Glomerular visceral epithelial cell (primary cell): Measurements from ENCODE around the gene MYRF.

Source experiments
- DNase-seq: peaks from one replicate; pipeline ENCODE4 v3.0.0-alpha.2; 2016; ENCODE audit errors: extremely low spot score

MYRF gene

DNA sequence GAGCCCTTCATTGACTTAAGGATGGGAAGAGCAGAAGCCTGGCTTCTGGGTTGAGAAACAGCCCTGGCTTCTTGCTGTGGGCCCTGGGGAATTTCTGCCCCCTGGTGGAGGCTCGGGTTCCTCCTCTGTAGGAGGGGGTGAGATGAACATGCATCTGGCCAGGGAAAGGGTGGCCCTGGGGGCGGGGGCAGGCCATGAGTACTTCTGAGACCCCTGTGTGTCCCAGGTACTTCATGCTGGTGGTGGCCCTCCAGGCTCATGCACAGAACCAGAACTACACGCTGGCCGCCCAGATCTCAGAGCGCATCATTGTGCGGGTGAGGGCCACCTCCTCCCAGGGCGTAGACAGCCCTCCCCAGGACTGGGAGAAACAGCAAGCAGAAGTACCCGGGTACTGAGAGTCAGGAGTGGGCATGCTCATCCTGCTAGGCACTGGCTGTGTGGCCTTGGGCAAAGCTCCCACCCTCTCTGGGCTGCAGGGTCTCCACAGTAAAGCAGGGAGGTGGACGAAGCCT lies 24.2 kb downstream of the MYRF start:
- peak; percentile 70 for DNase-seq

DNA sequence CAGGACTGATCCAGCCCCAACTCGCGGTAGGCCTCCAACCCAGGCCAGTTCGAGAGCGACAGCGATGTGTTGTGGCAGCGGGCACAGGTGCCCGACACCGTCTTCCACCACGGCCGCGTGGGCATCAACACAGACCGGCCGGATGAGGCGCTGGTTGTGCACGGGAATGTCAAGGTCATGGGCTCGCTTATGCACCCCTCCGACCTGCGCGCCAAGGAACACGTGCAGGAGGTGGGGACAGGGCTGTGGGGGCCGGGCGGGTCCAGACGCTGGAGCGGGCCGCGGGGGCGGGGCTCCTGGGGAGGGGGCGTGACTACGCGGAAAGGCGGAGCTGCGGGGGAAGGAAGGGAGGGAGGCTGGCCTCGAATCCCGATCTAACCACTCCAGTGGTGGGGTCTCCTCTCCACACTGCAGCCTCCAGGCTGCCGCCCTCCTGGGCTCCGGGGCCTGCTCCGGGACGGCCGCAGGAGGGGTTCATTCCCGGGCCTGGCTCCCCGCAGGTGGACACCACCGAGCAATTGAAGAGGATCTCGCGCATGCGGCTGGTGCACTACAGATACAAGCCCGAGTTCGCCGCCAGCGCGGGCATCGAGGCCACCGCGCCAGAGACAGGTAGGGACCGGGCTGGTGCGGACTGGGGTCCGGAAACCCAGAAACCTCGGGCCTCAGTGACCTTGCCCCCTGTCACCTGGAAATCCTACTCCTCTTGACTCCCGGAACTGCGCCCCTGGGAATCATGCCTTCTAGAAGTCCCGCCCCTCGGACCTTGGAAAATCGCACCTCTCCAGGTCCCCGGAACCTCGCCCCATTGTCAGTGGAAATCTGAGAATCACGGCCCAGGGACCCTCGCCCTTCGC lies 25.0 kb downstream of the MYRF start:
- DNase-seq = no peak

DNA sequence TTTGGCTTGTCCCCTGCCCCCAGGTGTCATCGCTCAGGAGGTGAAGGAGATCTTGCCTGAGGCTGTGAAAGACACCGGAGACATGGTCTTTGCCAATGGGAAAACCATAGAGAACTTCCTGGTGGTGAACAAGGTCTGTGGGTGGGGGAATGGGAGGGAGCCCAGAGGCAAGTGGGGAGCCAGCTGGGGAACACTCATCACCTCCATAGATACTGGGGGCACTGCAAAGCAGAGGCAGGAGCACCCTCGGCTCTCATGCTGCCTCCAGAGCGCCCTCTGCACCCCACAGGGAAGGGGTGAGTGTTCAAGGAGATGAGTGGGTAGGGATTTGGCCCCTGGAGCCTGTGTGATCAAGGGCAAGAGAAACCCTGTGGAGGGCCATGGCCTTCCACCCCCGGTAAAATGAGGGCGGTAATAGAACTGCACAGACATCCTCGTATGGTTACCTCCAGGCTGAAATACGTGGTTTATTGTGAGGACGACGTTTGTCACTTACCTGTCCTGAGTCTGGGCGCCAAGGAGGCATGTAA lies 26.0 kb downstream of the MYRF start:
- no peak for DNase-seq

DNA sequence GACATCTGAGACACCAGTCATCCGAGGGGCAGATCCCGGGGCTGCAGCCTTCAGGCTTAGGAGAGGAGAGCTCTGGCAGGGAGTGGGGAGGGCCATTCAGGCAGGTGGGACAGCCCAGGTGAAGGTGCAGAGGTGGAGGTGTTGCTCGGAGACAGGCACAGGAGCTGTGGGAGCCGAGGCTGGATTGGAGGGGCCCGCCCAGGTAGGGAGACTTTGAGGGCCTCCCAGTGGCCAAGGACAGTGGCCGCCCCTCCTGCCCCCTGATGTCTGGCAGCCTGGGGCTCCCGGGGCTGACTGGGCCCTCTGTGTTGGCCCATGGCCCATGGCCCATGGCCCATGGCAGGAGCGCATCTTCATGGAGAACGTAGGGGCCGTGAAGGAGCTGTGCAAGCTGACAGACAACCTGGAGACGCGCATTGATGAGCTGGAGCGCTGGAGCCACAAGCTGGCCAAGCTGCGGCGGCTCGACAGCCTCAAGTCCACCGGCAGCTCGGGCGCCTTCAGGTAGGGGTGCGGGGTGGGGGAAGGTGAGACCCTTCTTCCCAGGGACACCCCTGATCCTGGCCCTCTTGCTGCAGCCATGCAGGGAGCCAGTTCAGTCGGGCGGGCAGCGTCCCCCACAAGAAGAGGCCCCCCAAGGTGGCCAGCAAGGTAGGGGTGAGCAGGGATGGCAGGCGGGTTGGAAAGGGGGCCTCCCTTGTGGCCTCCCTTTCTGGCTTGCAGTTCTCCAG lies 26.6 kb downstream of the MYRF start:
- no peak for DNase-seq

DNA sequence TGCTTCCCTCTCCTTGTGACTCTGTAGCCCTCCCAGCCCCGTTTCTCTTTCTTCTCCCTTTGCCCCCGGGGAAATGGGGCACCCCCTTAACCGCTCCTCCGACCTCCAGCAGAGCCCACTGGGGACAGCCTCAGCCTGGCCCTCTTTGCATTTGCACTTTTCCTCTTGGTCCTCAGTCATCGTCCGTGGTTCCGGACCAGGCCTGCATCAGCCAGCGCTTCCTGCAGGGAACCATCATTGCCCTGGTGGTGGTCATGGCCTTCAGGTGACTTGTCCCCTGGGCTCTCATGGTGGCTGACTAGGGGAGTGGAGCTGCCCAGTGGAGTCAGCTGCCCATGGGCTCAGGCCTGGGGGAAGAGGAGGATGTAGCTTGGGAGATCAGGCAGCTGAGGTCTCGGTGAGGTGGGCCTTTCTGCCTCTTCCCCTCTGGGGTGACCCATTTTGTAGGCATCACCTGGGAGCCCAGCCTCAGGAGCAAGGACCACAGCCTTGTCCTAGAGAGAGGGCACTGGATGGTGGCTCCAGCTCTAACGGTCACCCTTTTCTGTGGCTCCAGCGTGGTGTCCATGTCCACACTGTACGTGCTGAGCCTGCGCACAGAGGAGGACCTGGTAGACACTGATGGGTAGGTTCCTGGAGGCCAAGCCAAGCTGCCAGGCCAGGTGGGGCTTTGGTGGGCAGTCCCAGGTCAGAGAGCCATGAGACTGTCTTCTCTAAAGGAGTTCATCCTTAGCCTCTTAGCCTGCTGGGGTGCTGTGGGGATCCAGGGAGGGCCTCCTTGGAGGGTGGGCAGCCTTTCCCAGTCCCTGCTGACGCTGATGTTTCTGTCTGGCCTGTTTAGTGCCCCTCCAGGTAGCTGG lies 27.5 kb downstream of the MYRF start:
- no peak for DNase-seq

DNA sequence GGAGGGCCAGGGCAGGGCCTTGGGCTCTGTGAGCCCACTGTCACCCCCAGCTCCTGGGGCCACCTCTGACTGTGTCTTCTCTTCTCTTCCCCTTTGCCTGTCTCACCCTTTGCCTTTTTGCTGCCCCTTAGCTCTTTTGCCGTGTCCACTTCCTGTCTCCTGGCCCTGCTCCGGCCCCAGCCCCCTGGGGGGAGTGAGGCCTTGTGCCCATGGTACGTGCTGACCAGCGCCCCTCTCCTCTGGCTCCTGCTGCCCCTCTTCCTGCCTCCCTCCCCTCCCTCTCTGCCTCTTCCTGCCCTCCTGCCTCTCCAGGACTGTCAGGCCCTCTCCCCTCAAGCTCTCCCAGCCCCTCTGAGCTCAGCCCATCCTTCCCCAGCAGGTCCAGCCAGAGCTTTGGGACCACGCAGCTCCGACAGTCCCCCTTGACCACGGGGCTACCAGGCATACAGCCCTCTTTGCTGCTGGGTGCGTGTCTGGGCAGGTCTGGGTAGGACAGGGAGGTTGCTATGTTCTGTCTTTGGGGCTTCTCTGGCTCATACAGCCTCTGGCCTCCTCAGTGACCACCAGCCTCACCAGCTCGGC lies 28.2 kb downstream of the MYRF start:
- DNase-seq = no peak

DNA sequence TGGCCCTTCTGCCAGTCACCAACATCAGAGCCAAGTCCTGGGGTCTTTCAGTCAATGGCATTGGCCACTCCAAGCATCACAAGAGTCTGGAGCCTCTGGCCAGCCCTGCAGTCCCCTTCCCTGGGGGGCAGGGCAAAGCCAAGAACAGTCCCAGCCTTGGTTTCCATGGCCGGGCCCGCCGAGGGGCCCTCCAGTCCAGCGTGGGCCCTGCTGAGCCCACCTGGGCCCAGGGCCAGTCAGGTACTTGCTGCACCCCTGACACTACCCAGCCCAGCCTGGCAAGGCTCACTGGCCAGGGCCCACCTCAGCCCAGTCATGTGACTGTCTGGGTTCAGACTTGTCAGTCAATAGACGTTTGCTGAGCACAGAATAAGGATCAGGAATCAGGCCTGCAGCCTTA lies 29.1 kb downstream of the MYRF start:
- DNase-seq = no peak

DNA sequence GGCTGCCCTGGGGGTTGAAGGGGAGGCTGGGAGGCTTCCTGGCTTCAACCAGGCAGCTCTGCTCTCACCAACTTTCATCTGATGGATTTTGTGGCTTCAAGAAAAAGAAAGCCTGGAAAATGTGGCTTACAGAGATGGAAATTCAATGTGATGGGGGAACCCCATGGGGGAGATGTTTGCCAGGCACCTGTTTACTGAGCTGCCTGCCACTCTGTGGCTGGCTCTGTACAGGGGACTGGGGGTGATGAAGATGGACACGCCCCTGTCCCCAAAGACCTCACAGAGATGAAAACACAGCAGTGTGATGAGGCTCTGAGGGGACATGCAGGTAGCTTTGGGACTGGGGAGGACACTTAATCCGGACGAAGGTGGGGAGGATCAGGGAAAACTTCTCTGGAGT lies 29.9 kb downstream of the MYRF start:
- no peak for DNase-seq

DNA sequence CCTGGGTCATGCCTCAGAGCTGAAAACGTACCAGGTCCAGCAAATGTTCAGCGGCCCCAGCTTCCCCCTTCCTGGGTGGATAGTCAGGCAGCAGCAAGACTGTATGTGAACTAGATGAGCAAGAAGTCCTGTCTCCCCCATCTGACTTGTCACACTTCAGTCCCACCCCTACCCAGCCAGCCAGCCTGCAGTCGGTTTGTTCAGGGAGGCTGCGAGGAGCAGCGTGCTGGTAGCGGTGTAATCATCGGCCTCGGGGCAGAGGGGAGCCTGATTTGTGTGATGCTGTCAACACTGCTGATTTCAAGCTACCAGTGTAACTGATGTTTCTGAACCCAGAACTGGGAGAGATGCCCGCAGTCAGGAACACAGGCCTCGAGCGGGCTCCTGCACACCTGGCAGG lies 30.4 kb downstream of the MYRF start:
- DNase-seq = no peak

DNA sequence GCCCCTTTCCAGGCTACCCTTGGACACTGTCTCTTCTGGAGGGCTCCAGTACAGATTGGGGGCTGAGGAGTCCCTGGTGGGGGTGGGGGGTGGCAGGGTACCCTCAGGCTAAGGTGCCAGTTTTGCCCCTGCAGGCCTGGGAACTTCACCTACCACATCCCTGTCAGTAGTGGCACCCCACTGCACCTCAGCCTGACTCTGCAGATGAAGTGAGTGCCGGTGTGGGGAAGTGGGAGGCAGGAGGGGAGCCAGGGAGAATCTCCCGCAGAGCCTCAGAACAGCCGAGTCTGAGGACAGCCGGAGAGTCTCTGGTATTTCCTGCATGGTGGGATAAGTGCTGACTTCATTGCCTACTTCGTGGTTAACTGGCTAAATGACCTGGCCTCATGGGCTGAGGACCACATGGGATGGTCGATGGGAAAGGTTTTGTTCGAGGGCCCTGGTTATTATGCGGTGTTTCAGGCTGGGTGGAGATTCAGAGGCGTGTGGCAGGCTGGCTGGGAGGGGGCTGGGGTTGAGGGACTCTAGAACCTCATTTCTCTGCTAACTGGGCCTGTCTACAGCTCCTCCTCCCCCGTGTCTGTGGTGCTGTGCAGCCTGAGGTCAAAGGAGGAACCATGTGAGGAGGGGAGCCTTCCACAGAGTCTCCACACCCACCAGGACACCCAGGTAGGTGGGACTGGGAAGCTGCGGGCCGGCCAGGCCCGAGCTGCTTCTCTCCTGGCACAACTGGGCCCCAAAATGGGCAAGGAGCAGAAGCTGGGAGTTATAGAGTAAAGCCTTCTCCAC lies 31.5 kb downstream of the MYRF start:
- DNase-seq = peak; percentile 52

DNA sequence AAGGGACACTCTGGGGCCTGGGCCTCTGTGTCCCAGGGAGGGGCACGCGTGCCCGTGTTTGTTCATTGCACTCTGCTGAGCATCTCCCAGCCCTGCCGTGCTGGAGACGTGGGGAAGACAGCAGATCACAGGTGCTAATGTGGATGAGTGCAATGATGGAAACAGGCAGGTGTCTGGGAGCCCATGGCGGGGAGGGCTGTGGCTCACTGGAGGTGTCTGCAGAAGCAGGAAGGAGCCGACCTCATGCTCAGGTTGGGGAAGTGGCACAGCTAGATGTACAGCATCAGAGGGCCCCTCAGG lies 32.0 kb downstream of the MYRF start:
- no peak for DNase-seq

DNA sequence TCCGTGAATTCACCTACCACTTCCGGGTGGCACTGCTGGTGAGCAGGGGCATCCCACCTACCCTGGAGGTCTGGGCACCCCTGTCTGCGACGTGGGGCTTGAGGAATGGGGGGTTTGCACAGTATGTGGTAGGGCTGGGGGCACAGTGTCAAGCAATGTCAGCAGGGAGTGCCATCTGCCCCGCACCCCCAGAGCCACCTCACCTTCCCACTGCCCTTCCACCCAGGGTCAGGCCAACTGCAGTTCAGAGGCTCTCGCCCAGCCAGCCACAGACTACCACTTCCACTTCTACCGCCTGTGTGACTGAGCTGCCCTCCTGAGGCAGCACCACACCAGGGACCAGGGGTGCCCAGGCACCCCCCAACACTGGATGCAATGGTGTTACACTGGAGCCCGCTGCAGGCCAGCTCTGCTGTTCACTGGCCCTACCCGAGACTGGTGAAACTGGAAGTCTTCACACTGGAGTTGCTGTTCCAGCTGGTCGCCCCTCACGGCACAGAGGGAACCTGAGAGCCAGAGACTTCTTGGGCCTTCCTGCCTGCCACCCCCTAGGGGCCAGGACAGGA lies 33.5 kb downstream of the MYRF start:
- peak; percentile 67 for DNase-seq

DNA sequence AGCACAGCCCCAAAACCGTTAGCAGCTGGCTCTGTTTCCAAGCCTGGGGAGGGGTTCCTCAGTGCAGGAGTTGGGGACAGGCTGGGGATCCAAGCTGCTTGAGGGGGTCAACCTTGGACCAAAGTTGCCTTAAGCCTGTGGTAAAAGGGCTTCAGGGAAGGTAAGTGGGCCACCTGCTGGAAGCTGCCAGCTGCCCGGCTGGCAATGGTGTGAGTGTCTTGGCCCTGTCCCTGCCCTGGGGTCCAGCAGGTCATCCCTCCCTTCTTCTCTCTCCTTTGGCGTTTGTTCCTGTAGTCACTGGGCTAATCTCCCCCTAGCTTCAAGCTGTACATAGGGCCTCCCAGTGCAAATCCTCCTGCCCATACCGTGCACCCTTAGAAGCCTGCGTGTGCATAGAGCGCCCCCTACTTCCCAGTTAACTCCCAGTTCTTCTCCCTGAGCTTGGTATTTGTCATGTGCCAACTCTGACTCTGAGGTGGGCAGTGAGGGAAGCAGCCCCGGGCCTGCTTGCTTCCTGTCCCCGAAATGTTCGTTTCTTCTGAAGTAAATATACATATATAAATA lies 35.6 kb downstream of the MYRF start:
- DNase-seq = peak; percentile 29

DNA sequence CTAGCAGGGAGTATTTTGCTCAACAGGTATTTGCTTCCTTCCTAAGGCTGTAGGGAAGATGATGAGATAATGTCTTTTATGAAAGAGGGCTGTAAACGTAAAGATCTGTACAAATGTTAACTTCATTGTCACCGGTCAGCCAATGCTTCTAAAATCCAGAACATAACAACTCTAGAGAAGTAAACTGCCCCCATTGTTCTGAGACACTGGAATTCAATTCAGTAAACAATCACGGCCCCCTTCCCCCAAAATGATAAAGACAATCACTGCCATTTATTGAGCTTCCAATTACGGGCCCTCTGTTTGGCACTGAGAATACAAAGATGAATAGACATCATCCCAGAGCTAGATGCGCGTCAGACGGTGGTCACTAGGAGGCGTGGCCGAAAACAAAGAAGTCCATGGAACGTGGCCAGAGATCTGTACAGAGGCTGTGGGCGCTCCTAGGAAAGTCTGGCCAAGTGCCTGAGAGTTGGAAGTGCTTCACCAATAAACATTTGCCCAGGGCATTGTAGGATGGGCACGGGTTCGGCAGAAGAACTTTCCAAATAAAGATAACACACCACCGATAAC lies 39.4 kb downstream of the MYRF start:
- peak; percentile 77 for DNase-seq

DNA sequence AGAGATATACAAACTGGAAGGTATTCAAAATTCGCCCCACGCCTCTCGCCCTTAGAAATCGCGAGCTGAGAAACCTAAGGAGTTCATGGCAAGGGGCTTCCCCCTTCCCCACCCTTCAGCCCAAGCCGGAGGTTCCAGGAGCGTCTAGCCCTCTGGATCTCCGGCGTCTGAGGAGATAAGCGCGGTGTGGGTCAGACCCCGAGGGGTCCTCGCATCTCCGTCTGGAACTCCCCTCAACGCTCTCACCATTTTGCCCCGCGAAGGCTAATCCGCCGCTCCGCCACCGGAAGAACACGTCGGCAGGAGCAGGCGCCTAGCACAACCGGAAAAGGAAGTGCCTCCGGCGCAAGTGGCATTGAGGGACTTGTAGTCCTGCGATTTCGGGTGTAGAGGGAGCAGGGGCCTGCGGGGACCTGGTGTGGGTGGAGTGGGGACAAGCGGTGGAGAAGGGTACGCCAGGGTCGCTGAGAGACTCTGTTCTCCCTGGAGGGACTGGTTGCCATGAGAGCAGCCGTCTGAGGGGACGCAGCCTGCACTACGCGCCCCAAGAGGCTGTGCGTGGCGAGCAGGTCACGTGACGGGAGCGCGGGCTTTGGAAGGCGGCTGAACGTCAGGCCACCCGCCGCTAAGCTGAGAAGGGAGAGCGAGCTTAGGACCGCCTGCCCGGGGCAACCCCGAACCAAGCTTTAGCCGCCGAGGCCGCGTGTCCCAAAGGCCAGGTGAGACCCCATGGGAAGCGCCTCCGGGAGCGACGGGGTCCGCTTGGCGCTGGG lies 40.1 kb downstream of the MYRF start, which contains the start of the genes FEN1 and TMEM258:
TSS of gene FEN1 (plus strand) at position 602 of the 773 bp plus-strand sequence. CDS start 2,451 bp downstream, outside the sequence.
TSS of gene TMEM258 (minus strand) at position 290 of the 773 bp plus-strand sequence. CDS start at position 249, 41 bp downstream.
- DNase-seq = peak; percentile 90

DNA sequence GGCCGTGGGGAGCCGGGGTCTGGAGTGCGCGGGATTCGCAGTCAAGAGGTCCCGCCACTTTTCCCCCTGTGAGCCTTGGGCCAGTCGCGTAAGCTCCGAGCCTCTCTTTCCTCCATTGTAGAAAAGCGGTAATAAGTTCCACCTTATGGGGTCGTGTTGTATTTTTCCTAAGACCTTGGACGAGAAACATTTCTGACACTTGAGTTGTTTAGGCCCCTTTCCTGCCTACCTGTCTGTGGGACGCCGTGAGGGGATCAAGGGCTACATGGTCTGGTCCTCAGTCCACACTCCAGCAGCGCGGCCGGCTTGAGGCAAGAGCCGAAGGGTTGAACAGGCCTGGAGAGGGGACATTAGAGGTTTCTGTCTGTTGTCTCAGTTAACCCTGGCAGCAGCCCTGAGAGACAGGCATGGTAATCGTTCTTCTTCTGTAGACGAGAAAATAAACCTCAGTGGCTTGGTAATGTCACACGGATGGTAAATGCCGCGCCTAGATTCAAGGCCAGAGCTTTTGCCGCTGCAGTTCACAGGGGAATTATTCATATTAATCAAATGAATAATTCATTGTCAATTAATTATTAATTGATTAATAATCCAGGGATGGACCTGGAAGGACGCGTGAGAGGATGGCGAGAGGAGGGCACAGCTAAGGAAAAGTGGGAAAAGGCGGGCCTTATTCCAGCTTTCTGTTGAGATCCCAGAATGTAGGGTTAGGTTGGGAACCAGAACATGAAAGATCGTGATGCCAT lies 40.8 kb downstream of the MYRF start:
- no peak for DNase-seq

DNA sequence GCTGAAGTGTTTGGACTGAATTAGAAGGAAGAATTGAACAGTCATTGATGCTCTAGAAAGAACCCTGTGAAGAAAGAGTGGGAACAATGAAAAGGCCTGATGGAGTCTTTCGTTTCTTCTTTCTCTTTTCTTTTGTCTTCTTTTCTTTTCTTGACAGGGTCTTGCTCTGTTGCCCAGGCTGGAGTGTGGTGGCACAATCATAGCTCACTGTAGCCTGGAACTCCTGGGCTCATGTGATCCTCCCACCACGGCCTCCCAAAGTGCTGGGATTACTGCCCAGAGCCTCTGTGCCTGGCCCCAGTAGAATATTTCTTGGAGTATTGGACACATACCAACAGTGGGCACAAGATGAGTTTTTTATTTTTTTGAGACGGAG lies 41.4 kb downstream of the MYRF start:
- DNase-seq = no peak

DNA sequence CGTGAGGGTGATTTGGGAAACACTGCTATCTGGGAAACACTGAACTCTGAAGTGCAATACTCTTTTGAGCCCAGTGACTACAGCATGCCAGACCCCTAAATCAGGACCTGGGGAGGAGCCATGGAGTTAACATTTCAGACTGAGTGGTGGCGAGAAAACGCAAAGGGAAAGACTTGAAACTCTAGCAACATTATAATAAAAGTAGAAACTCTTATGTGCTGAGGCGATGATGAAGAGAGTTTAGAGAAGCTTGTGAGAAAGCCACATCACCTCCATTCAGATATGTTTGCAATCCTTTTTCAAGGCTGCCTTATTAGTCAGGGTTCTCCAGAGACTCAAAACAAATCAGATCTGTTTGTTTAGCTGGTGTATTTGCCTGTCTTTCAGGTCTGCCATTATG lies 42.1 kb downstream of the MYRF start:
- no peak for DNase-seq
